Ammon's horn (tissue), 1 donor: ENCODE data around the gene ATAD3C.
"Not testable (repeated sequence)": the region's sequence is repeated elsewhere in the genome, so short reads cannot be mapped to it uniquely, and the experiment has no call there.

ENCODE experiments used
- DNase-seq: peaks from one replicate; pipeline ENCODE4 v3.0.0-alpha.2; 2016; ENCODE audit warnings: low spot score

ATAD3C gene

DNA sequence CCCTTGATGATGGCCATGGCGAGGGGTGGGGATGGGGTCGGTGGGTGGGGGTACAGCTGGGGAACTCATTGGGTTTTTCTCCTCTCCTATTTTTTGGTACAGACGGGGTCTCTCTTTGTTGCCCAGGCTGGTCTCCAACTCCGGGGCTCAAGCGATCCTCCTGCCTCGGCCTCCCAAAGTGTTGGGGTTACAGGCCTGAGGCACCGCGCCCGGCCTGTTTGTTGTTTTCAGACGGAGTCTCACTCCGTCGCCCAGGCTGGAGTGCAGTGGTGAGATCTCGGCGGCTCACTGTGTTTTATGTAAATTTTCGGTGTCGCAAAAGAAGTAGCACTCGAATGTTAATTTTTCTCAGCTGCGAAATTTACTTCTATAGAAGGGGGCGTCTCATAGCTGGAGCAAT lies 2.9 kb upstream of the ATAD3C start:
- DNase-seq = not testable (repeated sequence)

- DNase-seq = not testable (repeated sequence)
Measured at GRCh38 chr1:1450616-1451015, 1.1 kb downstream of the ATAD3C start.

DNA sequence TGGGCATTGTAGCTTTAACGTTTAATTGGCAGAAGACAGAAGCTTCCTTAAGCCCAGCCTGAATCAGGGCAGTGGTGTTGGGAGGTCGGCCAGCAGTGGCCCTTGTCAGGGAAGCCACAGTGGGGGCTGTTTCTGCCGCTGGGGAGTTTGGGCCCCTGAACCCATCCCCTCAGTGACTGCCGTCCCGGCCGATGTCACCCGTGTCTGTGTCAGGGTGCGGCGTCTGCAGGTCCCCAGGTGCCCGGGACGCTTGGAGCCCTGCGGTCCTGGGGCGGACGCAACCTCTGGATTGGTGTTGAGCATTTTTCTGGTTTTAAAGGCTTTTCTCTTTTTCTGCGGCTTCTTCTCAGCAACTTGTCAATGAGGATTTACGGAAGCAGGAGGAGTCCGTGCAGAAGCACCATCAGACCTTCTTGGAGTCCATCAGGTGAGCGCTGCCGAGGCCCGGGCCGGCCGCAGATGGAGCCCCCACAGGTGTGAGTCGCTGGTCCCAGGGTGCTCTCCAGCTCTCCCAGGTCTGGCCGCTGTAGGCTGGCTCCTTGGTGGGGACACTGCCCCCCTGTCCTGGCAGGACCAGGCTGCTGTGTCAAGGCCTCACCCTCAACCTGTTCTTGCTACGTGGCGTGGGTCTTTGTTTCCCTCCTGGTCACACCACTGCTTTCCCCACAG lies 2.3 kb downstream of the ATAD3C start:
- no peak for DNase-seq

- not testable (repeated sequence) for DNase-seq
Measured at GRCh38 chr1:1452365-1452739, 2.9 kb downstream of the ATAD3C start.

DNA sequence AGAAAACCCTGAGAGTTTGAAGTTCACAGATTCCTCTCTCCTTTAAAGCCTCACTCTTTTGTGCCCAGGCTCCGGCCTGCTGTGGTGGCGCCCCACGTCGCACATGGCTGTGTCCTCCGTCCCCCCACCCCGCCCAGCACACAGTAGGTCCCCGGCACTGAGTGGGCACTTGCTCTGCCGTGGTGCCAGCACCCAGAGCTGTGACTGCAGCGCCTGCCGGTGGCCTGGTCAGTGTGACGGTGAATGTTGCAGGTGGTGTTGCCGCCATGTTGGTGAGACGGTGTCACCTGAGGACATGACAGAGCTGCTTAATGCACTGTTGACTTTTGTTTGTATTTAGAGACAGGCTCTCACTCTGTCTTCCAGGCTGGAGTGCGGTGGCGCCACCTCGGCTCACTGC lies 3.4 kb downstream of the ATAD3C start:
- no peak for DNase-seq

DNA sequence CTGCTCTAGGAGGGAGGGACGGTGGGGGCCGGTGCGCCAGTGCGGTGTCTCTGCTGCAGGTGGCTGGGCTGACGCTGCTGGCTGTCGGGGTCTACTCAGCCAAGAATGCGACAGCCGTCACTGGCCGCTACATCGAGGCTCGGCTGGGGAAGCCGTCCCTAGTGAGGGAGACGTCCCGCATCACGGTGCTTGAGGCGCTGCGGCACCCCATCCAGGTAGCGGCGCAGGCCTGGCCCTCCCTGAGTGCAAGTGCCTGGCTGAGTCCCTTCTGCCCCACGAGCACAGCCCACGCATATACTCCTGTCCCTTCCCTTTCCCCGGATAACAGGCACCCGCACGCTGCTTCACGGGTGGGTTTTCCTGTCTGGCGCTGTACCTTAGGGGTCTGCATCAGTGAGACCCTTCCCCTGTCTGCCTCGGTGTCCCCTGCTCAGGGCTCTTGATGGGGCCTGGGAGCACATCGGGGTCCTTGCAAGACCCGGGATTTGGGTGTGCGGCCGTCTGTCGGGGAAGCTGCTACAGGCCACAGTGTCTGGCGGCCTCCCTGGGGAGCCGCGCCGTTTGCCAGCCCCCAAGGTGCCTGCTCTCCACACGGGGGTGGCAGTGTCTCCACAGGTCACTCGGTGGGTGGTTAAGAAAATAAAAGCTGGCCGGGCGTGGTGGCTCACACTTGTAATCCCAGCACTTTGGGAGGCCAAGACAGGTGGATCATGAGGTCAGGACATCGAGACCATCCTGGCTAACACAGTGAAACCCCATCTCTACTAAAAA lies 5.0 kb downstream of the ATAD3C start:
- not testable (repeated sequence) for DNase-seq

GRCh38 chr1:1455366-1455884 lies 5.9 kb downstream of the ATAD3C start:
- no peak for DNase-seq

DNA sequence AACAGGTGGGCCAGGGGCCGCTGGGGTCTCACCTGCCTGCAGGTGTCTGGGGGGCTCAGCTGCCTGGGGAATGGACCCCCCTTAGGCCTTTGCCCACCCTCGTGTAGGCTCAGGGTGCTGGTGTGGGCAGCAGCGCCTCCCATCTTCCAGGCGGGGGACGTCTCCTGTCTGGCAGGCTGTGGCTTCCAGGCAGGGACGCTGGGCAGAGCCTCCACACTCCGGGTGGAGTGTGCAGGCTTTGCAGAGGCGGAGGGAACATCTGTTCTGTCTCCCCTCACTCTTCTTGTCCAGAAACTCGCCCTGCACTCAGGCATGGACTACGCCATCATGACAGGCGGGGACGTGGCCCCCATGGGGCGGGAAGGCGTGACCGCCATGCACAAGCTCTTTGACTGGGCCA lies 6.4 kb downstream of the ATAD3C start:
- not testable (repeated sequence) for DNase-seq

GRCh38 chr1:1456683-1457255 lies 7.3 kb downstream of the ATAD3C start:
- DNase-seq = not testable (repeated sequence)

- not testable (repeated sequence) for DNase-seq
Measured at GRCh38 chr1:1459156-1459555, 9.7 kb downstream of the ATAD3C start.

DNA sequence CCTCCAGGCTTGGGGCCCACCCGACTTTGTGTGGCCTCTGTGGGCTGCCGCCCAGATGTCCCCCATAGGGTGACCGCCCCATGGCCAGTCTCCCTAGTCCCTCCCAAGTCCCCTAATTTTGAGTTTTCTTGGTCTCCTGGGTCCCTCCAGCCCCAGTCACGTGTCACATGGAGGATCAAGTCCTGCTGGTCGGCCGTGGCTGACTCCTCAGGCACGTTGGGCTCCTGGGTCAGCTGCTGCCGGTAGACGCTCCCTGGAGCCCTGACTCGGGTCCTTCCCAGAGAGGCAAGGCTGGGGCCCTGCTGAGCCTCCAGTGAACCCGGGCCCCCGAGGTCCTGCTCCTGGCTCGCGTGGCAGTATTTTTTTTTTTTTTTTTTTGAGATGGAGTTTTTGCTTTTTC lies 10.2 kb downstream of the ATAD3C start:
- not testable (repeated sequence) for DNase-seq

DNA sequence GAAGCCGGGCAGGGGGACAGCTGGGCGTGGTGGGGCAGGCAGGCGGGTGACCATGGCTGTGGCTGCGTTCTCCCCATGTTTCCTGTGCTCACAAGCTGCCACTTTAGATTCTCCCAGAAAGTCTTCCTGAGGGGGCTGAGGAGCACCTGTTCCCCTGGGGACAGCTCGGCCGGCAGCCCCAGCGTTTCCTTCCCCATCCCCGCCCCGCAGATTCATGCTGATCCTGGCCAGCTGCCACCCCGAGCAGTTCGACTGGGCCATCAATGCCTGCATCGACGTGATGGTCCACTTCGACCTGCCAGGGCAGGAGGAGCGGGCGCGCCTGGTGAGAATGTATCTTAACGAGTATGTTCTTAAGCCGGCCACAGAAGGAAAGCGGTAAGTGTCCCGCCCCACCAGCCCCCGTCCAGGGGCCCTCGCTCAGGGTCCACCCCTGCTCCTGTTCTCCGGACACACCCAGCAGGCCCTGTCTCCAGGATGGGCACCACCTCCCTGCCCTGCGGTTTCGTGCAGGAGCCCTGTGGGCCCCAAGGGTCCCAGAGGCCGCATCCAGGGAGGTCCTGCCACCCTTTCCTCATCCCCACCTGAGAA lies 11.1 kb downstream of the ATAD3C start:
- no peak for DNase-seq

DNA sequence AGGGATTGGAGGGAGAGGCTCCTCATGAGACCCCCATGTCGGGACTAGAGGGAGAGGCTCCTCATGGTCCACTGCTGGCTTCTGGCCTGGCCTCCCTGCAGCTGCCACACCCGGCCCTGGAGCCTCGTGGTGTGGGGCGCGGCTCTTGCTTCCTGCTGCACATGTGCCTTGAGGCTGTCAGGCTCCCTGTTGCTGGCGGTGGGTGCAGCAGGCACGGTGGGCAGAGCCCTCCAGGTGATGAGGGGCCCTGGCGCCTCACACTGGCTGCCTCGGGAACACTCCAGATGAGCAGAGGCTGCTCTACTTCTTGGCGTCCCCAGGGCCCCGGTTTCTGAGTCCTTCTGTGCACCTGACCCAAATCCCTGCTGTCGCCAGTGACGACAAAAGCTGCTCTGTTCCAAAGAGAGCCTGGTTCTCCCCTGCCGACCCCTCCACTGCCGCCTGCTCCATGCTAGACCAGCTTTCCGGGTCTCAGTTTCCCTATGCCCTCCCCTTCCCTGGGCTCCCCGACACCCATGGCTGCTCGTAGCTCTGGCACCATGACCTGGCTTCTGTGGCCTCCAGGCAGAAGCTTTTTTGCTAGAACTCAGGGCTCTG lies 12.3 kb downstream of the ATAD3C start:
- DNase-seq = no peak

GRCh38 chr1:1462318-1462966 lies 13.0 kb downstream of the ATAD3C start:
- no peak for DNase-seq

DNA sequence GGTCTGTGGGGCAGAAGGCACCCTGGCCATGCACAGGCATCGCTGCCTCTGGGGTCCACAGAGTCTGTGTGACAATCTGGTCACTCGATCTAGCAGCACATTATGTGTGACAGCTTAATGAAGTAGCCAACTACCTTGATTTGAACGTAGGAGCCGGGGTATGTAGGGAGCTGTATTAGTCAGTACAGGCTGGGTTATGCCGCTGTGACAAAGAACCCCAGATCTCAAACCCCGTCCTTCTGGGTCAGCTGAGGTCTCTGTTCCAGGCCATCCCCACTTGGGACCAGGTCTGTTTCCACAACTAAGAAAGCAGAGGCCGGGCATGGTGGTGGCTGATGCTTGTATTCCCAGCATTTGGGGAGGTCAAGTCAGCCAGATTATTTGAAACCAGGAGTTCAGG lies 13.8 kb downstream of the ATAD3C start:
- DNase-seq = no peak

GRCh38 chr1:1468196-1468985 lies 18.9 kb downstream of the ATAD3C start:
- DNase-seq = not testable (repeated sequence)

DNA sequence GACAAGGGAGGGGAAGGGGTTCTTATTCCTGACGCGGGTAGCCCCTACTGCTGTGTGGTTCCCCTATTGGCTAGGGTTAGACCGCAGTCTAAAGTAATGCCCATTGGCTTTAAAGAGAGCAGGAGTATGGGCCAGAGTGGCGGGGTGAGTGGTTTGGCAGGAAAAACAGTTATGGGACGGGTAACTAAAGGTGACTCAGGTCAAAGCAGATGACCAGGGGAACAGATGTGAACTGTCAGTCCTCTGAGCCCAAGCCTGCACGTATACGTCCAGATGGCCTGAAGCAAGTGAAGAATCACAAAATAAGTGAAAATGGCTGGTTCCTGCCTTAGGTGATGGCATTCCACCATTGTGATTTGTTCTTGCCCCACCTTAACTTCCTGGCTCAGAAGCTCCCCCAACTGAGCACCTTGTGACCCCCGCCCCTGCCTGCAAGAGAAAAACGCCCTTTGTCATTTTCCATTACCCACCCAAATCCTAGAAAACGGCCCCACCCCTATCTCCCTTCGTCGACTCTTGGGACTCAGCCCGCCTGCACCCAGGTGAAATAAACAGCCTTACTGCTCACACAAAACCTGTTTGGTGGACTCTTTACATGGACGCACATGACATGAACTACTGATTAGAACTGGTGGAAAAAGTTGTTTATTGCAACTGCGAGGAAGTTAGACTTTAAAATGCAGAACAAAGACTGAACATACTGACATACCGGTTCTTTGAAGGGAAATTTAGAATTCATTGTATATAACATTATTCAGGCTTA lies 21.3 kb downstream of the ATAD3C start:
- no peak for DNase-seq

- DNase-seq = peak; percentile 96
Measured at GRCh38 chr1:1471389-1472052, 22.0 kb downstream of the ATAD3C start, which contains the start of gene ATAD3B. Gene ATAD3B (plus strand): TSS chr1:1471765. CDS start chr1:1471885, 120 bp downstream.
